Thyroid gland (tissue), 4 donors: ENCODE results near the gene DOCK2.

Experiments
- CTCF ChIP-seq, 6 experiments: fragments of 200-600 bp in 3 of 6; fragments of 450-650 bp in 3 of 6; sonication (generic) in 3 of 6; IDR thresholded peaks; one replicate each; pipeline ENCODE4 v1.5.1; 2016 to 2019; ENCODE audit warnings: antibody characterized with exemption in 6 of 6, mild to moderate bottlenecking in 2 of 6, inconsistent platforms in 1 of 6, moderate library complexity in 1 of 6
- POLR2A ChIP-seq, 2 donors: fragments of 450-650 bp; IDR thresholded peaks; one replicate each; pipeline ENCODE4 v1.6.1; 2017; ENCODE audit warnings: antibody characterized with exemption in 2 of 2, mild to moderate bottlenecking in 2 of 2, moderate library complexity in 1 of 2

- no peak for TF ChIP-seq CTCF (IDR thresholded peaks at IDR 0.05)
- no peak for TF ChIP-seq POLR2A (IDR thresholded peaks at IDR 0.05)
Observed at GRCh38 chr5:169876386-169876785, 239.3 kb downstream of the DOCK2 start.
